GM19240 (cell line): ENCODE results near the gene OR4C15.

Source experiments
- DNase-seq: peaks from one replicate; pipeline ENCODE4 v3.0.0; 2011; ENCODE audit warnings: low spot score; ENCODE audit not compliant: insufficient read length

The OR4C15 gene

DNA sequence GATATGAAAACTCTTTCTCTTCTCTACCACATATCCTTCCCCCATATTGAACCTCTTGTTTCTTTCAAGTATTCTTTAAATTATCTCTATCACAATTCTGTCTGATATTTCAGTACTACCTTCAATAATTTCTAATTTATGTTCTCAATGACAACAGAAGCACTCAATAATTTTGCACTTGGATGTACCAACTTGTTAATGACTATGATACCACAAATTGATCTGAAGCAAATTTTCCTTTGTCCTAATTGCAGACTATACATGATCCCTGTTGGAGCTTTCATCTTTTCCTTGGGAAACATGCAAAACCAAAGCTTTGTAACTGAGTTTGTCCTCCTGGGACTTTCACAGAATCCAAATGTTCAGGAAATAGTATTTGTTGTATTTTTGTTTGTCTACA, at the start of gene OR4C15:
TSS of gene OR4C15 (plus strand) at position 301 of the 400 bp plus-strand sequence. CDS start at position 301, 0 bp downstream.
- no peak for DNase-seq

DNA sequence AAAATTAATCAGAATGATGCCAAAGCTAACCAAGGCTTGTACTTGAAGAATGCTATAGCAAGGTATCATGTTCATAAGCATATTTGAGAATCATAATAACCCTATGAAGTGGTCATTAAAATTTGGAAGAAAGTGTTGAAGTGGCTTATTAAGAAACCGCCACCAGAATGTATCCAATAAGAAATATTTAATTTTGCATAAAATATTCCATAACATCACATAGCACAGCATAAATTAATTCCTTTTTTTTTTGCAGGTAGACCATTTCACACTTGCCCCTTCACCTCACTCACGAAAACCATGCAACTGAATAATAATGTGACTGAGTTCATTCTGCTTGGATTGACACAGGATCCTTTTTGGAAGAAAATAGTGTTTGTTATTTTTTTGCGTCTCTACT, 17.6 kb downstream of the OR4C15 start, which contains the start of gene OR4C16:
TSS of gene OR4C16 (plus strand) at position 301 of the 400 bp plus-strand sequence. CDS start at position 301, 0 bp downstream.
- DNase-seq = no peak

DNA sequence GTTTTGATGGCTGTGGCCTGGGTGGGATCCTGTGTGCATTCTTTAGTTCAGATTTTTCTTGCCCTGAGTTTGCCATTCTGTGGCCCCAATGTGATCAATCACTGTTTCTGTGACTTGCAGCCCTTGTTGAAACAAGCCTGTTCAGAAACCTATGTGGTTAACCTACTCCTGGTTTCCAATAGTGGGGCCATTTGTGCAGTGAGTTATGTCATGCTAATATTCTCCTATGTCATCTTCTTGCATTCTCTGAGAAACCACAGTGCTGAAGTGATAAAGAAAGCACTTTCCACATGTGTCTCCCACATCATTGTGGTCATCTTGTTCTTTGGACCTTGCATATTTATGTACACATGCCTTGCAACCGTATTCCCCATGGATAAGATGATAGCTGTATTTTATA, 18.3 kb downstream of the OR4C15 start:
- no peak for DNase-seq
